A673 (cell line): ENCODE results near the gene PITX1.

Experiments used
- EZH2 ChIP-seq: fragments of 200-600 bp; sonication (generic); IDR thresholded peaks from 2 replicates; pipeline ENCODE4 v1.6.1; 2017; ENCODE audit warnings: borderline replicate concordance, low read depth, mild to moderate bottlenecking, mixed read lengths, antibody characterized with exemption, low read length; ENCODE audit not compliant: poor library complexity, severe bottlenecking
- TF ChIP-seq, protein P1 (sequence below): fragments of 300-800, 200-600 bp; sonication (generic); conservative IDR thresholded peaks from 2 replicates; pipeline ENCODE4 v1.5.1; 2017; ENCODE audit warnings: low read depth, mild to moderate bottlenecking, antibody characterized with exemption, low read length, moderate library complexity, mixed read lengths

GRCh38 chr5:135027697-135028615, 6.1 kb downstream of the PITX1 start:
- TF ChIP-seq, protein P1, sequence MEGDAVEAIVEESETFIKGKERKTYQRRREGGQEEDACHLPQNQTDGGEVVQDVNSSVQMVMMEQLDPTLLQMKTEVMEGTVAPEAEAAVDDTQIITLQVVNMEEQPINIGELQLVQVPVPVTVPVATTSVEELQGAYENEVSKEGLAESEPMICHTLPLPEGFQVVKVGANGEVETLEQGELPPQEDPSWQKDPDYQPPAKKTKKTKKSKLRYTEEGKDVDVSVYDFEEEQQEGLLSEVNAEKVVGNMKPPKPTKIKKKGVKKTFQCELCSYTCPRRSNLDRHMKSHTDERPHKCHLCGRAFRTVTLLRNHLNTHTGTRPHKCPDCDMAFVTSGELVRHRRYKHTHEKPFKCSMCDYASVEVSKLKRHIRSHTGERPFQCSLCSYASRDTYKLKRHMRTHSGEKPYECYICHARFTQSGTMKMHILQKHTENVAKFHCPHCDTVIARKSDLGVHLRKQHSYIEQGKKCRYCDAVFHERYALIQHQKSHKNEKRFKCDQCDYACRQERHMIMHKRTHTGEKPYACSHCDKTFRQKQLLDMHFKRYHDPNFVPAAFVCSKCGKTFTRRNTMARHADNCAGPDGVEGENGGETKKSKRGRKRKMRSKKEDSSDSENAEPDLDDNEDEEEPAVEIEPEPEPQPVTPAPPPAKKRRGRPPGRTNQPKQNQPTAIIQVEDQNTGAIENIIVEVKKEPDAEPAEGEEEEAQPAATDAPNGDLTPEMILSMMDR: no peak
- TF ChIP-seq EZH2: no peak
